Dedifferentiated amniotic fluid mesenchymal stem cell (primary cell): ENCODE data around the gene STK26.
A peak's percentile ranks its signal among the peaks of the same experiment; 100 is the strongest.
"Not testable (repeated sequence)": the region's sequence is repeated elsewhere in the genome, so short reads cannot be mapped to it uniquely, and the experiment has no call there.

ENCODE experiments used
- DNase-seq: peaks from one replicate; pipeline ENCODE4 v3.0.0-alpha.2; 2016; ENCODE audit errors: extremely low spot score

STK26 gene

DNA sequence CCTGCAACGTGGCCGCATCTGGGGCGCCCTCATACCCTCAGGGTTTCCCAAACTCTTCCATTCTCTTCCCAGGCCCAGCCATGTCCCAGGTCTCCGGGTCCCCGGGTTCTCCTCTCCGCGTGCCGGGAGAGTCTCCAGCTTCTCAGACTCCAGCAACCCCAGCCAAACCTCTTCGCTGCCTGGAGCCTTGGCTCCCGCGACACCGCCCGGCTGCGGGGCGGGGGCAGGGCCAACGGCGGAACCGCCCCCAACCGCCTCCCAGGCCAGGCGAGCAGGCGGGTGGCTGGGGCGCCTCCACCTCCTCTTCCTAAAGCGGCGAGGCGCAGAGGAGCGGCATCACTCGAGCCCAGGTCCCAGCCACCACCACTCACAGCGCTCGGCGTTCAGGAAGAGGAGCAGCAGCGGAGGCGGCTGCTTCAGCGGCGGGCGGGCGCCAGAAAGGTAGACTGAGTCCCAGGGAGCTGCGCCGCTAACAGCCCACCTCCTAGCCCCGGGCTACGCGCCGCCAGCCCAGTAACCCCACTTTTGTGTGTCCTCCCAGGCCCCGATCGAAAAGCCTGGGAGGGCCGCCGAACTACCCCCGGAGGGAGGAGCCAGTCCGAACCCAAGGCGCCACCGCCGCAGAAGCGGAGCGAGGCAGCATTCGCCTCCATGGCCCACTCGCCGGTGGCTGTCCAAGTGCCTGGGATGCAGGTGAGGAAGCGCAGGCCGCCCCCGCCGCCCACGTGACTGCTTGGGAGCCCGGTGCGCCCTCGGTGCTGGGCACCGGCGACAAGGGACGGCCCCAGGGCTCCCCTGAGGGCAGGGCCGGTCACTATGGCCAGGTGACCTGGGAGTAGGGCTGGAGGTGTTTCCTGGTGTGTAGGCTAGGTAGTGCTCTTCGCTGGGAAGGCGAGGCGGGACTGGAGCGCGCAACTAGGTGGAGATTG is at the start of gene STK26:
TSS of gene STK26 (plus strand) at position 336 of the 929 bp plus-strand sequence. CDS start at position 652, 316 bp downstream.
- DNase-seq: peak; percentile 47

DNA sequence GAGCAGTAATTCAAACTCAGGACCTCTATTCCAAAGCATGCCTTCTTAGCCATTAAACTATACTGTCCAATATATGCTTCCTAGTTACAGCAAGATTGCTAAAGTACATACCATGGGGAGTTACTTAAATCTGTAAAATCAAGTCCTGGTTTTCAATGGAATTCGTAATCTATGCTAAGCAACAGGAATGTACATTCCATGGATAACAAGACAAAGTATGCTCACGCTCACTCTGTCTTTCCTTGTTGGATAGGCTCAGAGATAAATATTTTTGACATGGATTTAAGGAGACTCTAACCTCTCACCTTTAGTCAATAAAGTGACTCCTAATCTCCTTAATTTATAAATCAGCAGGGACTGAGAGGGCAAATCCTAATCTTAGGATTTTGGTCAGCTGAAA is 47.3 kb upstream of the STK26 start:
- DNase-seq: peak; percentile 50

DNA sequence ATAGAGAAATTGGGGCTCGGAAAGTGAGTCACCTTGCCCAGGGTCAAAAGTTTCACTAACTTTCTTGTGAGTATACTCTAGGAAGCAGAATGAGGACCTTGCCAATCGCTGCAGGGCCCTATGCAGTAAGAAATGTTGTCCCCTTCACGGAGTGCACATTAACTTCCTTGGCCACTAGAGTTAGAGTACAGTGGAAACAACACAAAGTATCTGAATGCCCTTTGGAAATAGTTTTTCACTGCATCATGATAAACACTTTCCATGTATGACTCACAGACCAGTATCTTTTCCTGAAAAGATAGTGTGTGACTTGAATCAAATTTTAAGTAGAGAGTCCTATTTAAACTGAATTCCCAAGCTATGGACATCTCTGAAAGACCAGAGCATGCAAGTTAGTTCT is 45.5 kb upstream of the STK26 start:
- no peak for DNase-seq

GRCh38 chrX:131979116-131979515 is 44.0 kb upstream of the STK26 start:
- no peak for DNase-seq

DNA sequence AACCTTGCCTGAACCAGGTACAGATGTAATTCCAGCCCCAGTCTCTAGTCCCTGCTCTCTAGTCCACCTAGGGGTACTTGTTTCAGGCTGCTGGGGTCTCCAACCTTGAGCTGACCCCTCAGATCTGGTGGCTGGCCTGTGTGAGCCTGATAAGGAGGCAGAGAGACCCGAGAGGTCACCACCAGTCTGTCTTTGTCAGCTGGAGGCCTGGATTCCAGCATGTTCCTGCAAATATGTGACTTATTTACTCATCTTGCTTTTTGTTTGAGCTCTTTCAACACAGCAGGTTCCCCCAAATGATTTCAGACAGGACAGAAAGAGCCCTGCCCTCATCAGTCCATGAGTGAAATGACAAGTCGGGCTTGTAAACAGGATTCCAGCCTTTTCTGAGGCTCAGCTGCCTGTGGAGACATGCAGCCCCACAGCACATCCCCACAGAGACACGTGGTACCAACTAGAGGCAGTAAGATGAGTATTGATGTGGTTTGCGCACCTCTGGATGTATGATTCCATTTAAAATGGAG is 37.5 kb upstream of the STK26 start:
- DNase-seq: no peak

GRCh38 chrX:131987252-131987651 is 35.9 kb upstream of the STK26 start:
- no peak for DNase-seq

GRCh38 chrX:131988236-131988635 is 34.9 kb upstream of the STK26 start:
- no peak for DNase-seq

GRCh38 chrX:132001127-132001526 is 22.0 kb upstream of the STK26 start:
- DNase-seq: no peak

- DNase-seq: no peak
These were observed 18.4 kb upstream of the STK26 start for GRCh38 chrX:132004728-132005127.

DNA sequence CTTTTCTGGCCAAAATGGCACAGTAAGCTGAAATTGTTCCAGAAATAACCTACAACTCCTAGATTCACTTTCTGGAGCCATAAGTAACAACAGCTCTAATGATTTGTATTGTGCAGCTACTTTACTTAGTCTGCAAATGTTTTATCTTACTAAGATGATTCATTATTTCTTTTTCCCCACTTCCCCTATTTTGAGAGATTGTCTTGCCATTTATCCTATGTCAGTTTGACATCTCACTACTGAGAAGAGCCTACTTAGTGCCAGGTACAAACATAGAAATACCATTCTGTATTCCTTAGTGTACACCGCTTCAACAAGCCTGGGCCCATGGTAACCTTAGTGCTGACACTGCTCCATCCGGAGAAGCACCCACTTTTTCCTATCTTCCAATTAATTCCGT is 13.8 kb upstream of the STK26 start:
- DNase-seq: no peak

DNA sequence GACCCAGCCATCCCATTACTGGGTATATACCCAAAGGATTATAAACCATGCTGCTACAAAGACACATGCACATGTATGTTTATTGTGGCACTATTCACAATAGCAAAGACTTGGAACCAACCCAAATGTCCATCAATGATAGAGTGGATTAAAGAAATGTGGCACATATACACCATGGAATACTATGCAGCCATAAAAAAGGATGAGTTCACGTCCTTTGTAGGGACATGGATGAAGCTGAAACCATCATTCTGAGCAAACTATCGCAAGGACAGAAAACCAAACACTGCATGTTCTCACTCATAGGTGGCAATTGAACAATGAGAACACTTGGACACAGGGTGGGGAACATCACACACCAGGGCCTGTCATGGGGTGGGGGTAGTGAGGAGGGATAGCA is 12.9 kb upstream of the STK26 start:
- not testable (repeated sequence) for DNase-seq

- no peak for DNase-seq
These were observed 7.2 kb upstream of the STK26 start for GRCh38 chrX:132015875-132016274.

- DNase-seq: no peak
These were observed 6.3 kb upstream of the STK26 start for GRCh38 chrX:132016628-132017430.

GRCh38 chrX:132017431-132018185 is 5.5 kb upstream of the STK26 start:
- DNase-seq: no peak

- no peak for DNase-seq
These were observed 720 bp upstream of the STK26 start for GRCh38 chrX:132022198-132022966.

DNA sequence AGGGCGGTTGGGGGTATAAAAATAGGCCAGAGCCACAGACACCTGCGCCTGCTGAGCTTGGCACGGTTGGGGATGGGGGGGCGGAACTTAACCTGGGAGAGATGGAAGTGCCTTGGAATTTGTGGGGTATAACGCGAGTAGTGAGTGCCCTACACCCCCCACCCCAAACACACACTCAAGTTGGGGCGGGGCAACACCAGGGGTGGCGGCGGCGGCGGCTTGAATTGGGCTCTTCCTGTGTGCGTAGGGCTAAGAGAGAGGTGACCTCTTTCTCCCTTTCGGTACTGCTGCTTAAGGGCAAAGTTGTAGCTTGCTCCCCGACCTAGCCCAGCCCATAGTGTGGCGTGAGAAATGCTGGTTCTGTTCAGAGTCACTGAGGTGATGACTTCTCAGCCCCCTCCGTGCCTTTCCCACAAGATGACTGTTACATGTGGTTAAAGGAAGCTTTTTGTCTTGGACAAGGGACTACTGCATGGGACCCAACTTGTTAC is 839 bp downstream of the STK26 start:
- no peak for DNase-seq

DNA sequence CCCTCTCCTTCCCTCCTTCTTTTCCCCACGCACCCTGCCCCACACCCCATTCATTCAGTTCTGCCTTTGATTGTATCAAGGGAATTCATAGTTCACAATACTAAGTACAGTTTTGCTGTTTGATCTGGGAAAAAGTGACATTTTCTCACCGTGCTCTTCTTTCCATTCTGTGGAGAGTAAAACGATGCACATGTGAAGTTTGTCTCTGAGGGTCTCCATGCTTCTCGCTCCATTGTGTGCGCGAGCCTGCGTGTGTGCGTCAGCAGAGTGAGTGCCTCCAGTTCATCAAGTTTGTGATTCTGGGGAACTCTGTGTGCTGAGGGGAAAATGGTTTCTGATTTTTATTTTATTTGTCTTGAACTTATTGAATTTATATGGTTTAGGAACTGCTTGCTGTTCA is 1.9 kb downstream of the STK26 start:
- DNase-seq: no peak

DNA sequence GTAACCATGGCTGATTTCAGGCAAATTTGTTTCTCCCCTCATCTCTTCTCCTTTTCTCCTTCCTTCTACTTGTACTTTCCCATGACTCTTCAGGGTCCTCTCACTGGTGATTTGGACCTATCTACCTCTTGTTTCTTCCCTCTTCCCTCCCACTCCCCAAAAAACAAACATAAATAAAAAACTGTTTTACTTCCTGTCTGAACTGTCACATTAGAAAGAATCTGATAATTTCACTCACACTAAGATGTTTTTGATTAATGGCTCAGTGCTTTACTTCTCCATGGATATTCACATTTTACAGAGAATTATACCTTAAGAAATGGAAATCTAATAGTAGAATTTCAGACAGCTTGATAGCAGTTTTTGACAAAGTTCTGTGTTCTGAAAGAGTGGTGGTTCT is 7.2 kb downstream of the STK26 start:
- no peak for DNase-seq

DNA sequence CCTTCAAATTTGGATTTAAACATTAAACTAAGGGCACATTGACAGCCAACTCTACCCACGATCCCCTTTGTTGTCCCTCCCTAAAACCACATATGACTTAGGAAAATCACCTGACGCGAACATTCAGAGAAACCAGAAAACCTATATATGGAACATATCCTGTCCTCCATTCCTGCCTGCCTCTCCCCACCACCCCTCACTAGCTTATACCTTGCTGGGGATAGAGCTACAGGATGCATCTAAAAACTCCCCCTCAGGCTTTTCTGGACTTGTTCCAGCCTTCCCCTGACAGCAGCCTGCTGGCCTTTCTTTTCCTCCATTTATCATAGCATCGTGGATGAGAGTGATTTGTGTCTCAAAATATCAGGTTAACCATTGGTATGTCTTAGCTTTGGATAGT is 8.8 kb downstream of the STK26 start:
- no peak for DNase-seq

DNA sequence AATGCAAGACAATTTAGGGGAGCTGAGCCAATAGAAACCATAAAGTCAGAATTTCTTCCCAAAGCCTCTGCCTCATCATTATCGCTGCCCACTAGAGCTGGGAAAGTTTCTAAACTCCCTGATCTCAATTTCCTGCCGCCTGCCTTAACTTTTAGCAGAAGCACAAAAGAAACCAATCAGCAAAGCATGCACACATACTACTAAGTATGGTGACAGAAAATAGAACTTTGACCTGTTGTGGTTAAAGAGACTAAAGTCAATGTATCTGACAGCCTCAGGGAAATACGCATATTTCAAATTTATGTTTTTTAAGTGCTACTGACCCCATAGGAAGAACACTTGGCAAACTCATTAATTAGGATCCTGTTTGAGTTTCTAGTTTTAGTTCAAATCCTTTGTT is 10.1 kb downstream of the STK26 start:
- no peak for DNase-seq

DNA sequence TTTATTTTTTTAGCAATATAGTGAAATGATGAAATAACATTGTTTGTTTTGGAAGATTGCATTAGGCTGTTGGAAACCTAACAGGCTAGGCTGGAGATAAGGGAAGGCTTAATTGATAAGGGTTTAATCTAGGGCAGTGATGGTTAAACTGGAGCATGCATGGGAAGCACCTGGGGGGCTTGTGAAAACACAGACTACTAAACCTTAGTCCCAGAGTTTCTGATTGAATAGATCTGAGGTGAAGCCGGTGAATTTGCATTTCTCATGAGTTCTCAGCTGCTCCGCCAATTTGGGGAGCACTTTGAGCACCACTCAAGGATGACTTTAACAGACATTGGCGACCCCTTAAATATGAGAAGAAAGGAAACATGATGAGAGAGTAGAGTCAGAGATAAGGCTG is 11.5 kb downstream of the STK26 start:
- DNase-seq: no peak
